NT2/D1 (cell line): ENCODE data around the gene TBC1D5.

Source experiments
- SUZ12 ChIP-seq: IDR thresholded peaks from 2 replicates; pipeline ENCODE4 v1.6.1; 2011; ENCODE audit not compliant: insufficient read length, insufficient read depth; ENCODE audit errors: extremely low read depth
- ZNF274 ChIP-seq: IDR thresholded peaks from 2 replicates; pipeline ENCODE4 v1.6.1; 2011; ENCODE audit warnings: mild to moderate bottlenecking, low read depth, low read length

GRCh38 chr3:17752436-17752835, 10.0 kb upstream of the TBC1D5 start:
- no peak for TF ChIP-seq SUZ12
- TF ChIP-seq ZNF274 = no peak
